ENCODE data around the gene SAV1. TPM values are rescaled to one million over a fixed set of nuclear protein-coding genes. Genes with fewer than 3 reads are reported as not detected.

SAV1 gene
- total and polyA plus RNA-seq, 5 donors: 20.3 to 31.2 (median 28.7) TPM

- intact Hi-C loops (cut with DNase I): loop anchor here in 2 of 4 donors (10.0 kb wide), 3 partner anchors 108 to 258 kb away; no protein-coding TSS in a partner anchor
- DNase-seq (no peak), ATAC-seq (no peak)
- no peaks in the 10 kb centered on the region for H3K9me3 ChIP-seq (ENCODE audit: control insufficient read depth, low read length)
- 86% methylated on average over 3 of the region's 3 CpGs for WGBS
- no peaks in the 10 kb centered on the region for H3K27me3 ChIP-seq (ENCODE audit: control insufficient read depth, insufficient read depth)
- H3K4me3 ChIP-seq (ENCODE audit: low read length): no peak overlapping the region
- no peak overlapping the region for H3K27ac ChIP-seq (ENCODE audit: low read length)
- H3K4me1 ChIP-seq (ENCODE audit: control insufficient read depth, insufficient read depth, low read length): no peaks in the 10 kb centered on the region
These were observed 60.9 kb downstream of the SAV1 start for GRCh38 chr14:50607181-50607580.

GRCh38 chr14:50606468-50606867 lies 61.6 kb downstream of the SAV1 start:
- ATAC-seq (no peak), DNase-seq (no peak)

GRCh38 chr14:50605766-50606165 lies 62.3 kb downstream of the SAV1 start:
- intact Hi-C loops (cut with DNase I): loop anchor here in 2 of 4 donors (10.0 kb wide), 3 partner anchors 109 to 259 kb away; no protein-coding TSS in a partner anchor
- Histone ChIP-seq H3K4me1 (ENCODE audit: control insufficient read depth, insufficient read depth, low read length) (no peaks in the 10 kb centered on the region), H3K27me3 (ENCODE audit: control insufficient read depth, insufficient read depth) (no peaks in the 10 kb centered on the region), H3K27ac (ENCODE audit: low read length) (no peak overlapping the region), H3K4me3 (ENCODE audit: low read length) (no peak overlapping the region), H3K9me3 (ENCODE audit: control insufficient read depth, low read length) (no peaks in the 10 kb centered on the region)
- DNase-seq (no peak), ATAC-seq (no peak)
- 0% methylated on average over 1 of the region's 1 CpG for WGBS

More at GRCh38 chr14:50606468-50606867, 61.6 kb downstream of the SAV1 start:
- intact Hi-C loops (cut with DNase I): loop anchor here in 2 of 4 donors (10.0 kb wide), 3 partner anchors 108 to 258 kb away; no protein-coding TSS in a partner anchor
- H3K4me3 ChIP-seq (ENCODE audit: low read length): no peak overlapping the region
- 88% methylated on average over 2 of the region's 2 CpGs for WGBS
- H3K4me1 ChIP-seq (ENCODE audit: control insufficient read depth, insufficient read depth, low read length): no peaks in the 10 kb centered on the region
- no peaks in the 10 kb centered on the region for H3K27me3 ChIP-seq (ENCODE audit: control insufficient read depth, insufficient read depth)
- H3K27ac ChIP-seq (ENCODE audit: low read length): no peak overlapping the region
- no peaks in the 10 kb centered on the region for H3K9me3 ChIP-seq (ENCODE audit: control insufficient read depth, low read length)

- intact Hi-C loops (cut with DNase I): loop anchor here (5.0 to 10.0 kb wide), 4 partner anchors 111 to 261 kb away; no protein-coding TSS in a partner anchor
- WGBS: 49% methylated on average over 2 of the region's 2 CpGs
- no peak for DNase-seq
- no peak overlapping the region for H3K4me3 ChIP-seq (ENCODE audit: low read length)
- H3K9me3 ChIP-seq (ENCODE audit: control insufficient read depth, low read length): no peaks in the 10 kb centered on the region
- H3K4me1 ChIP-seq (ENCODE audit: control insufficient read depth, insufficient read depth, low read length): no peaks in the 10 kb centered on the region
- ATAC-seq: no peak
- no peaks in the 10 kb centered on the region for H3K27me3 ChIP-seq (ENCODE audit: control insufficient read depth, insufficient read depth)
- H3K27ac ChIP-seq (ENCODE audit: low read length): no peak overlapping the region
These were observed 64.5 kb downstream of the SAV1 start for GRCh38 chr14:50603565-50603964.

GRCh38 chr14:50602035-50602434 lies 66.1 kb downstream of the SAV1 start:
- no peak overlapping the region for H3K4me3 ChIP-seq (ENCODE audit: low read length)
- intact Hi-C loops (cut with DNase I): loop anchor here (5.0 to 10.0 kb wide), 4 partner anchors 113 to 263 kb away; no protein-coding TSS in a partner anchor
- ATAC-seq (peak in 1 of 2 donors; percentile 18), DNase-seq (no peak)
- H3K27ac ChIP-seq (ENCODE audit: low read length): no peak overlapping the region
- H3K27me3 ChIP-seq (ENCODE audit: control insufficient read depth, insufficient read depth): no peaks in the 10 kb centered on the region
- H3K4me1 ChIP-seq (ENCODE audit: control insufficient read depth, insufficient read depth, low read length): no peaks in the 10 kb centered on the region
- 72% methylated on average over 3 of the region's 3 CpGs for WGBS
- H3K9me3 ChIP-seq (ENCODE audit: control insufficient read depth, low read length): no peaks in the 10 kb centered on the region

GRCh38 chr14:50601394-50601793 lies 66.7 kb downstream of the SAV1 start:
- no peaks in the 10 kb centered on the region for H3K9me3 ChIP-seq (ENCODE audit: control insufficient read depth, low read length)

GRCh38 chr14:50600849-50601248 lies 67.3 kb downstream of the SAV1 start:
- 63% methylated on average over 5 of the region's 5 CpGs for WGBS
- H3K27me3 ChIP-seq (ENCODE audit: control insufficient read depth, insufficient read depth): no peaks in the 10 kb centered on the region
- H3K27ac ChIP-seq (ENCODE audit: low read length): no peak overlapping the region
- DNase-seq (peak in 2 of 3 donors; percentile 19 to 79), ATAC-seq (peak; percentile 42 to 83)
- H3K4me3 ChIP-seq (ENCODE audit: low read length): peak overlapping the region; percentile 25
- H3K4me1 ChIP-seq (ENCODE audit: control insufficient read depth, insufficient read depth, low read length): no peaks in the 10 kb centered on the region
- intact Hi-C loops (cut with DNase I): loop anchor here (5.0 to 10.0 kb wide), 4 partner anchors 114 to 264 kb away; no protein-coding TSS in a partner anchor
- no peaks in the 10 kb centered on the region for H3K9me3 ChIP-seq (ENCODE audit: control insufficient read depth, low read length)

More at GRCh38 chr14:50601394-50601793, 66.7 kb downstream of the SAV1 start:
- Histone ChIP-seq H3K4me1 (ENCODE audit: control insufficient read depth, insufficient read depth, low read length) (no peaks in the 10 kb centered on the region), H3K4me3 (ENCODE audit: low read length) (no peak overlapping the region), H3K27ac (ENCODE audit: low read length) (no peak overlapping the region), H3K27me3 (ENCODE audit: control insufficient read depth, insufficient read depth) (no peaks in the 10 kb centered on the region)
- DNase-seq: no peak
- WGBS: 90% methylated on average over 2 of the region's 2 CpGs
- intact Hi-C loops (cut with DNase I): loop anchor here (5.0 to 10.0 kb wide), 4 partner anchors 113 to 263 kb away; no protein-coding TSS in a partner anchor
- ATAC-seq: no peak

- ATAC-seq (peak in 1 of 2 donors; percentile 51), DNase-seq (no peak)
- Histone ChIP-seq H3K4me3 (ENCODE audit: low read length) (no peak overlapping the region), H3K9me3 (ENCODE audit: control insufficient read depth, low read length) (no peaks in the 10 kb centered on the region), H3K27ac (ENCODE audit: low read length) (no peak overlapping the region), H3K27me3 (ENCODE audit: control insufficient read depth, insufficient read depth) (no peaks in the 10 kb centered on the region), H3K4me1 (ENCODE audit: control insufficient read depth, insufficient read depth, low read length) (no peaks in the 10 kb centered on the region)
- 42% methylated on average over 4 of the region's 4 CpGs for WGBS
- intact Hi-C loops (cut with DNase I): loop anchor here (5.0 to 10.0 kb wide), 4 partner anchors 115 to 265 kb away; no protein-coding TSS in a partner anchor
These were observed 68.2 kb downstream of the SAV1 start for GRCh38 chr14:50599700-50600444.

- no peaks in the 10 kb centered on the region for H3K4me1 ChIP-seq (ENCODE audit: control insufficient read depth, insufficient read depth, low read length)
- ATAC-seq: no peak
- no peak overlapping the region for H3K4me3 ChIP-seq (ENCODE audit: low read length)
- H3K27ac ChIP-seq (ENCODE audit: low read length): no peak overlapping the region
- H3K27me3 ChIP-seq (ENCODE audit: control insufficient read depth, insufficient read depth): no peaks in the 10 kb centered on the region
- intact Hi-C loops (cut with DNase I): no loop called here
- DNase-seq: no peak
- no peaks in the 10 kb centered on the region for H3K9me3 ChIP-seq (ENCODE audit: control insufficient read depth, low read length)
These were observed 69.3 kb downstream of the SAV1 start for GRCh38 chr14:50598765-50599164.

GRCh38 chr14:50594577-50595316 lies 73.4 kb downstream of the SAV1 start:
- Histone ChIP-seq H3K4me1 (ENCODE audit: control insufficient read depth, insufficient read depth, low read length) (no peaks in the 10 kb centered on the region), H3K27me3 (ENCODE audit: control insufficient read depth, insufficient read depth) (no peaks in the 10 kb centered on the region), H3K4me3 (ENCODE audit: low read length) (no peak overlapping the region), H3K27ac (ENCODE audit: low read length) (no peak overlapping the region), H3K9me3 (ENCODE audit: control insufficient read depth, low read length) (no peaks in the 10 kb centered on the region)
- intact Hi-C loops (cut with DNase I): no loop called here
- WGBS: 94% methylated on average over 8 of the region's 8 CpGs
- DNase-seq: no peak
- ATAC-seq: no peak

- no peak for ATAC-seq
- H3K27me3 ChIP-seq (ENCODE audit: control insufficient read depth, insufficient read depth): no peaks in the 10 kb centered on the region
- no peak for DNase-seq
- H3K4me3 ChIP-seq (ENCODE audit: low read length): no peak overlapping the region
- 70% methylated on average over 2 of the region's 2 CpGs for WGBS
- no peaks in the 10 kb centered on the region for H3K9me3 ChIP-seq (ENCODE audit: control insufficient read depth, low read length)
- H3K4me1 ChIP-seq (ENCODE audit: control insufficient read depth, insufficient read depth, low read length): no peaks in the 10 kb centered on the region
- intact Hi-C loops (cut with DNase I): no loop called here
- no peak overlapping the region for H3K27ac ChIP-seq (ENCODE audit: low read length)
These were observed 77.6 kb downstream of the SAV1 start for GRCh38 chr14:50590464-50590863.

Measured in right cardiac atrium (tissue), 5 donors.